ENCODE measurements around the gene NDFIP2. TPM values are rescaled to one million over a fixed set of nuclear protein-coding genes. Genes with fewer than 3 reads are reported as not detected.

NDFIP2 gene, protein sequence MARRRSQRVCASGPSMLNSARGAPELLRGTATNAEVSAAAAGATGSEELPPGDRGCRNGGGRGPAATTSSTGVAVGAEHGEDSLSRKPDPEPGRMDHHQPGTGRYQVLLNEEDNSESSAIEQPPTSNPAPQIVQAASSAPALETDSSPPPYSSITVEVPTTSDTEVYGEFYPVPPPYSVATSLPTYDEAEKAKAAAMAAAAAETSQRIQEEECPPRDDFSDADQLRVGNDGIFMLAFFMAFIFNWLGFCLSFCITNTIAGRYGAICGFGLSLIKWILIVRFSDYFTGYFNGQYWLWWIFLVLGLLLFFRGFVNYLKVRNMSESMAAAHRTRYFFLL
- 100 to 1,000 TPM; 107 to 152 TPM for total RNA-seq

DNA sequence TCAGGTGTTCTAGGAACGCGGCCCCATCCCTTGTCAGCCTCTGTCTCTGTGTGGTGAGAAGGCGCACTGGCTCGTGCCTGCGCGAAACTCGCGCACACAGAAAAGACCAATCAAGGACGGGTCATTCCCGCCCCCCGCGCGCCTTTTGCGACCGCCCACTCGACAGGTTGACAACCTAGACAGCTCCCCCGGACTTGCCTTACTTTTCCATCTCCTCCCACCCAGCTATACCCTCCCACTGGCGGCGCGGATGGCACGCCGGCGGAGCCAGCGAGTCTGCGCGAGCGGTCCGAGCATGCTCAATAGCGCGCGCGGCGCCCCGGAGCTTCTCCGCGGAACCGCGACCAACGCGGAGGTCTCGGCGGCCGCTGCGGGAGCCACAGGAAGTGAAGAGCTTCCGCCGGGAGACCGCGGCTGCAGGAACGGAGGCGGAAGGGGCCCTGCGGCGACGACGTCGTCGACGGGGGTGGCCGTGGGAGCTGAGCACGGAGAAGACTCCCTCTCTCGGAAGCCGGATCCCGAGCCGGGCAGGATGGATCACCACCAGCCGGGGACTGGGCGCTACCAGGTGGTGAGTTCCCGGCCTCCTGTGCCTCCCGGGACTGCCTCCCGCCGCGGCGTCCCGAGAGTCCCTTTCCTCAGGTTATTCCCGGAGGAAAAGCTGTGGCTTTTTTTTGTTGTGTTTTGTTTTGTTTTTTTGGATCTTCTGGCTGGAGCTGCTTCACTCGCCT, at the start of gene NDFIP2:
NDFIP2 (plus strand) TSS at position 202 of the 731 bp plus-strand sequence; CDS start at position 251, 49 bp downstream.
- Mint-ChIP-seq H3K36me3 (peaks cover 8 to 13% of the 10 kb centered on the region in 2 donors), H3K27ac (peak within 1 kb of the TSS; percentile 98), H3K9me3 (no peaks in the 10 kb centered on the region)
- peak; percentile 71 to 73 for ATAC-seq
- DNase-seq (ENCODE audit: low spot score in 2 of 2), result peak; percentile 89 to 93

DNA sequence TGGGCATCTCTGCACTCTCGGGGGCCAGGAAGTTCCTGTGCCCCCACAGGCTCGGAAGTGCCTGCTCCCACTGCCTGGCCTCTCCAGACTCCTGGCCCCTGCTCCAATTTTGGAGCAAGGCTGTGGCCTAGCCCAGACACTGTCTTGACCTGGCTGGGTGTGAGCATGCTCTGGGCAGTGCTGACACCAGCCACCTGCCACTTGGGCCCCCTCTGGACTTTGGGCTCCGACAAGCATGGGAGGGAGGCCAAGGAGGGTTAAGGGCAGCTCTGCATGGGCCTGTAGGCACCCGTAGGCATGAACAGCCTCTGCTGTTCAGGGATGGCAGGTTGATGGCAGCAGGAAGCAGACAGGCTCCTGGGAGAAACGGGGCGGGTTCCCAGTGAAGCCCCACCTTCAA, 48.9 kb upstream of the NDFIP2 start:
- no peak for ATAC-seq
- no peaks in the 10 kb centered on the region for H3K36me3 Mint-ChIP-seq

DNA sequence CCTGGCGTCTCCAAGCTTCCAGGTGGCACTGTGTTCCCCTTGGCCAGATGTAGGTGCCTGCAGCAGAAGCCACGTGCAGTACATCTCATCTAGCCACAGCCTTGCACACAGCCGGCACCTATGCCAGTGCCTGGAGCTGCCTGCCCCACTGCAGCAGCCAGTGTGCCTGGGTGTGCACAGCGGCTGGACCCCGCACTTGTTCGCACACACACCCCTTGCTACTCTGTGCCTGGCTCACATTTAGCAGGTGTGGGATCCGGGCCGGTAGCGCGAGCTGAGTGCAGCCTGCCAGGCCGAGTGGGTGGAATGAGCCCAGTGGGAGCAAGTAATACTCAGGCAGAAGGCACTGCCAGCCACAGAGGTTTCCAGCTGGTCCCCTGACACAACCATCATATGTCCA, 48.0 kb upstream of the NDFIP2 start:
- Mint-ChIP-seq H3K36me3 (no peaks in the 10 kb centered on the region), H3K9me3 (peaks cover 0 to 3% of the 10 kb centered on the region in 2 donors), H3K27ac (no peak overlapping the region)
- DNase-seq (ENCODE audit: low spot score in 2 of 2) (no peak), ATAC-seq (no peak)

More for the DNA sequence above, 48.9 kb upstream of the NDFIP2 start:
- Mint-ChIP-seq H3K27ac (no peak overlapping the region), H3K9me3 (peaks cover 0 to 3% of the 10 kb centered on the region in 2 donors)
- DNase-seq (ENCODE audit: low spot score in 2 of 2), result no peak

DNA sequence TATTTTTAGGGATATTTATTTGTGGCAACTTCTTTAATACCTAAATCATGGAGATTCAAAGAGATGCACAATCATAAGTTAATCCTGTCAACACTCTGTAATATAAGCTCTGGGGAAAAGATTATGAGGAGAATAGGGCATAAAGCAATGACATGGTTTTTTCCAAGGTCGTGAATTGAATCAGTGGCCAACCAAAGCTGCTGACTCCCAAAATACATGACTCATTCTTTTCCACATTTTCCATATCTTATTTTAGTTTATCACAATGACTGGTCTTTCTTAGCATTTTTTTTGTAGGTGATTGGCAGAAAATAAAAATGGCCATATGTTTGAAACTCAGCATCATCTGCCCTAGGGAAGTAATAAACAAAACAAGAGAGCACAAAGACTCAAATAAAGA, 46.4 kb upstream of the NDFIP2 start:
- DNase-seq (ENCODE audit: low spot score in 2 of 2) (no peak), ATAC-seq (no peak)
- Mint-ChIP-seq H3K36me3 (no peaks in the 10 kb centered on the region), H3K9me3 (peaks cover 0 to 3% of the 10 kb centered on the region in 2 donors), H3K27ac (no peak overlapping the region)

GRCh38 chr13:79435561-79435990, 45.4 kb upstream of the NDFIP2 start:
- H3K9me3 Mint-ChIP-seq, result peaks cover 0 to 2% of the 10 kb centered on the region in 2 donors
- no peaks in the 10 kb centered on the region for H3K36me3 Mint-ChIP-seq
- DNase-seq (ENCODE audit: low spot score in 2 of 2), result no peak
- ATAC-seq, result no peak
- no peak overlapping the region for H3K27ac Mint-ChIP-seq

DNA sequence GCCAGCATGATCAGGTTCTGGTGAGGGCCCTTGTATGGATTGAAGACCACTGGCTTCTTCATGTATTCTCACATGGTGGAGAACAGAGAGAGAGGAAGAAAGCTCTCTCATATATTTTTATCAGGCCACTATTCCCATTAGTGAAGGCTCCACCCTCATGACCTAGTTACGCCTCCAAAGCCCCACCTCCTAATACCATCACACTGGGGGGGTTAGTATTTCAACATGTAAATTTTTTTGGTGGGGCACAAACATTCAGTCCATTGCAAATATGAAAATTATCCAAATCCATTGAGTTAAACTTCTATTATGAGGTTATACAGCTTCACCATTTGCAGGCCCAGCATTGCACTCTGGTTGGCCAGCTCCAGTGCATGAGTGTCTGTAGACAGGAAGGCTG, 41.7 kb upstream of the NDFIP2 start:
- DNase-seq (ENCODE audit: low spot score in 2 of 2) (no peak), ATAC-seq (no peak)
- Mint-ChIP-seq H3K36me3 (no peaks in the 10 kb centered on the region), H3K27ac (no peak overlapping the region), H3K9me3 (no peaks in the 10 kb centered on the region)

DNA sequence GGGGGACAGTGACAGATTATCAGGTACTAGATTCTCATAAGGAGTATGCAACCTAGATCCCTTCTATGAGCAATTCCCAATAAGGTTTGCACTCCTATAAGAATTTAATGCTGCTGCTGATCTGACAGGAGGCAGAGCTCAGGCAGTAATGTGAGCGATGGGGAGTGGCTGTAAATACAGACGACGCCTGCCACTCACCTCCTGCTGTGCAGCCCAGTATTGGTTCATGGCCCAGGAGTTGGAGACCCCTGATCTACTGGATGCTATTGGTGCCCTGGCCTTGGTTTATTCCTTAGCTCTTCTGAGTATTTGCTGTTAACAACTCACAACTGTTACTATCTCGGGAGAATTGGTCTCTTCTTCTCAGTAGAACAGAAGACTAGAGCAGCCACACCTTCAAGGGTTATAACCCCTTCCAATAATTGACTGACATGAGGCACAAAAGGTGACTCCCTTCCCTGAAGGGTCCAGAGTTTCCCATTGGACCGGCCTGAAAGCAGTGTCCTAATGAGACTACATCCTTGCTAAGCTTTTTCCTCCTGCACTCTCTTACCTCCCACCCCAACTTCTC, 39.9 kb upstream of the NDFIP2 start:
- Mint-ChIP-seq H3K9me3 (no peaks in the 10 kb centered on the region), H3K36me3 (no peaks in the 10 kb centered on the region), H3K27ac (no peak overlapping the region)
- no peak for ATAC-seq
- no peak for DNase-seq (ENCODE audit: low spot score in 2 of 2)

DNA sequence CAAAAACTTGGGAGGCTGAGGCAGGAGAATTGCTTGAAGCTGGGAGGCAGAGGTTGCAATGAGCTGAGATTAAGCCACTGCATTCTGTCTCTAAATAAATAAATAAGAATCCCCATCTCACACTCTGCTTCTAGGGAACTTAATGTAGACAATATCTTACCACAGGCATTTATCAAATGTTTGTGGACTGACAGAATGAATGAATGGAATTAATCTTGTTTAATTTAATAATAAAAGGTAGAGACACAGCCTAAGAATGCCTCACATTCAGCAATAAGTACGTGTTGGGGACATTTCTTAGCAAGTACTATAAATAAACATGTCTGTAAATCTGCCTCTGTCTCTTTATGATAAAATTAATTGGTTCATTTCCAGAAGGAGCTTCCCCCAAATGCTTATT, 38.7 kb upstream of the NDFIP2 start:
- no peak overlapping the region for H3K27ac Mint-ChIP-seq
- DNase-seq (ENCODE audit: low spot score in 2 of 2), result no peak
- ATAC-seq, result no peak
- no peaks in the 10 kb centered on the region for H3K36me3 Mint-ChIP-seq
- no peaks in the 10 kb centered on the region for H3K9me3 Mint-ChIP-seq

- DNase-seq (ENCODE audit: low spot score in 2 of 2), result no peak
- no peak for ATAC-seq
- no peaks in the 10 kb centered on the region for H3K9me3 Mint-ChIP-seq
- no peak overlapping the region for H3K27ac Mint-ChIP-seq
- H3K36me3 Mint-ChIP-seq, result no peaks in the 10 kb centered on the region
These were observed 38.2 kb upstream of the NDFIP2 start for GRCh38 chr13:79442706-79443105.

DNA sequence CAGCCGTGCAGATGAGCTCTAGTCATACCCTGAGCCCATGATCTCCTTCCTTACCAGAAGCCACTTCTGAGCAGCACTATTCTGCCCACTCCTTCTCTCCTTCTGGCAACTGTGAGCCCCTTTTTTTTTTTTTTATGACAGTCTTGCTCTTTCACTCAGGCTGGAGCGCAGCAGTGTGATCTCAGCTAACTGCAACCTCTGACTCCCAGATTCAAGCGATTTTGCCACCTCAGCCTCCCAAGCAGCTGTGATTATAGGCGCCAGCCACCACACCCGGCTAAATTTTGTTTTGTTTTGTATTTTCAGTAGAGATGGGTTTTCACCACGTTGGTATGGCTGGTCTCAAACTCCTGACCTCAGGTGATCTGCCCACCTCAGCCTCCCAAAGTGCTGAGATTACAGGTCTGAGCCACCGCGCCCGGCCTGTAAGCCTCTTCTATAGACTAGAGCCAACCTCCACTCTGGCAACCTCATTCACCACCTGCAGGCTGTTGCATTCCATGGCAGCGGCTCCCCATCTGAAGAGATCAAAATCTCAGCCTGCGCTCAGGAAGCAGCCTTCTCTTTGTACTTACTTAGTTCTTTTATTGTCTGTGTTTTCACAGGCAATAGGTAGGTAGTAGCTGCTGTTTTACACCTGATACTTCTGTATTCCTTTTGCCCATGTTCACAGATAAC, 34.8 kb upstream of the NDFIP2 start:
- DNase-seq (ENCODE audit: low spot score in 2 of 2) (no peak), ATAC-seq (peak; percentile 76 to 81)
- H3K9me3 Mint-ChIP-seq, result peaks cover 5 to 8% of the 10 kb centered on the region in 2 donors
- peaks cover 6 to 10% of the 10 kb centered on the region in 2 donors for H3K36me3 Mint-ChIP-seq
- H3K27ac Mint-ChIP-seq, result peak overlapping the region; percentile 66 to 87

GRCh38 chr13:79447141-79447540, 33.8 kb upstream of the NDFIP2 start:
- DNase-seq (ENCODE audit: low spot score in 2 of 2), result no peak
- Mint-ChIP-seq H3K9me3 (peaks cover 5 to 8% of the 10 kb centered on the region in 2 donors), H3K27ac (no peak overlapping the region), H3K36me3 (peaks cover 6 to 10% of the 10 kb centered on the region in 2 donors)
- ATAC-seq, result no peak

DNA sequence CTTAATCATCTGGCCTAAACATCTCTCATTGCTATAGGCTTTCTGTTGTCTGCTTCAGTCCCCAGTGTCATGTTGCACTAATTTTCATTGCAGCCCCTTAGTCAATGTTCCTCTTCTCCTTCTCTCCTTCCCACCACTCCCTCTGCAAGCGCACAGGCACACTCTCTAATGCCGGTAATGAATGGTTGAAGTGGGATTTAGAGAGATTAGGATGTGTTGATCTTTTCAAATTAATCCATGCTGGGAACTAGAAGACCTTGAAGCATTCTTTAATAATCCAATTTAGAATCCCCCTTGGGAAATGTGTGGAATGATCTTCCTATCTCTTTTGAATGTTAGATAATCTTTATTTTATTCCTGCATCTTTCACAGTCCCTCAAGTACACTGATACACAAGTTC, 33.2 kb upstream of the NDFIP2 start:
- DNase-seq (ENCODE audit: low spot score in 2 of 2) (no peak), ATAC-seq (no peak)
- H3K9me3 Mint-ChIP-seq, result peaks cover 5 to 8% of the 10 kb centered on the region in 2 donors
- H3K27ac Mint-ChIP-seq, result no peak overlapping the region
- peaks cover 6 to 14% of the 10 kb centered on the region in 2 donors for H3K36me3 Mint-ChIP-seq

DNA sequence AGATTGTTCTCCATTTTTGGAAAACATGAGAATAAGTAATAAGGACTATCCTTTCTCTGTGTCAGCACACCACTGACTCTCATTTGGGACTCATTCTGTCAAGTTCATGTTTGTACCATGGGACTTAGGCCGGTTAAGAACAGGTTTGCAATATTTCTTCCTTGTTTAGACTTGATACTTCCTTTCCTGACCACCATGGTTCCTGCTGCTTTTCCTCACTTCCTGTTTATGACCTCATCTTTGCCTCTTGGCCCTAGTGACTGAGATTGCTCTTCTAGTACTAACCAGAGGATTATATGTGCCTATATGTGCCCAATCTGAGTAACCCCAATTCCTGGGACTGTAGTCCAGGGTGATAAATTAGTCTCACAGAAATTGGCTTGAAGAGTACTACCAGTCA, 32.5 kb upstream of the NDFIP2 start:
- H3K9me3 Mint-ChIP-seq, result peaks cover 5 to 8% of the 10 kb centered on the region in 2 donors
- peak overlapping the region in 1 of 2 donors; percentile 67 for H3K27ac Mint-ChIP-seq
- H3K36me3 Mint-ChIP-seq, result peaks cover 6 to 15% of the 10 kb centered on the region in 2 donors
- DNase-seq (ENCODE audit: low spot score in 2 of 2) (no peak), ATAC-seq (no peak)

GRCh38 chr13:79450110-79450509, 30.8 kb upstream of the NDFIP2 start:
- peaks cover 6 to 15% of the 10 kb centered on the region in 2 donors for H3K36me3 Mint-ChIP-seq
- DNase-seq (ENCODE audit: low spot score in 2 of 2) (peak in 1 of 2 donors; percentile 56), ATAC-seq (peak in 1 of 2 donors; percentile 35)
- peak overlapping the region; percentile 67 to 81 for H3K27ac Mint-ChIP-seq
- peaks cover 8 to 10% of the 10 kb centered on the region in 2 donors for H3K9me3 Mint-ChIP-seq

- H3K36me3 Mint-ChIP-seq, result peaks cover 6 to 21% of the 10 kb centered on the region in 2 donors
- H3K9me3 Mint-ChIP-seq, result peaks cover 8 to 10% of the 10 kb centered on the region in 2 donors
- DNase-seq (ENCODE audit: low spot score in 2 of 2) (peak; percentile 85 to 94), ATAC-seq (peak; percentile 99)
- H3K27ac Mint-ChIP-seq, result peak overlapping the region; percentile 94 to 96
These were observed 29.4 kb upstream of the NDFIP2 start for GRCh38 chr13:79451500-79451962.

GRCh38 chr13:79452239-79452913, 28.6 kb upstream of the NDFIP2 start:
- peak overlapping the region; percentile 94 to 96 for H3K27ac Mint-ChIP-seq
- DNase-seq (ENCODE audit: low spot score in 2 of 2) (no peak), ATAC-seq (no peak)
- H3K36me3 Mint-ChIP-seq, result peaks cover 6 to 21% of the 10 kb centered on the region in 2 donors
- peaks cover 8 to 10% of the 10 kb centered on the region in 2 donors for H3K9me3 Mint-ChIP-seq

Measured in activated naive CD4-positive, alpha-beta T cell treated with anti-CD3 and anti-CD28 coated beads, Interleukin-2, amount 50 U/mL, for 72 hours (primary cell).